Fibroblast of skin of abdomen (primary cell): ENCODE measurements around the gene PRAME. TPM values are rescaled to one million over a fixed set of nuclear protein-coding genes. Genes with fewer than 3 reads are reported as not detected.
A peak's percentile ranks its signal among the peaks of the same experiment; 100 is the strongest.
"Not testable (repeated sequence)": the region's sequence is repeated elsewhere in the genome, so short reads cannot be mapped to it uniquely, and the experiment has no call there.

Experiments used
- DNase-seq: peaks from one replicate; pipeline ENCODE4 v3.0.0-alpha.2; 2013
- polyA plus RNA-seq, 2 experiments: library from polyadenylated mRNA; unstranded; fragments of 120-200 nt; gene quantifications; one replicate each; pipeline ENCODE4 v1.2.1, GENCODE V29; 2013; ENCODE audit not compliant: insufficient read length in 2 of 2

Gene PRAME, protein sequence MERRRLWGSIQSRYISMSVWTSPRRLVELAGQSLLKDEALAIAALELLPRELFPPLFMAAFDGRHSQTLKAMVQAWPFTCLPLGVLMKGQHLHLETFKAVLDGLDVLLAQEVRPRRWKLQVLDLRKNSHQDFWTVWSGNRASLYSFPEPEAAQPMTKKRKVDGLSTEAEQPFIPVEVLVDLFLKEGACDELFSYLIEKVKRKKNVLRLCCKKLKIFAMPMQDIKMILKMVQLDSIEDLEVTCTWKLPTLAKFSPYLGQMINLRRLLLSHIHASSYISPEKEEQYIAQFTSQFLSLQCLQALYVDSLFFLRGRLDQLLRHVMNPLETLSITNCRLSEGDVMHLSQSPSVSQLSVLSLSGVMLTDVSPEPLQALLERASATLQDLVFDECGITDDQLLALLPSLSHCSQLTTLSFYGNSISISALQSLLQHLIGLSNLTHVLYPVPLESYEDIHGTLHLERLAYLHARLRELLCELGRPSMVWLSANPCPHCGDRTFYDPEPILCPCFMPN
- not detected for polyA plus RNA-seq (2013, experiment 1 of 2; ENCODE audit: insufficient read length)
- polyA plus RNA-seq (2013, experiment 2 of 2; ENCODE audit: insufficient read length), result not detected

DNA sequence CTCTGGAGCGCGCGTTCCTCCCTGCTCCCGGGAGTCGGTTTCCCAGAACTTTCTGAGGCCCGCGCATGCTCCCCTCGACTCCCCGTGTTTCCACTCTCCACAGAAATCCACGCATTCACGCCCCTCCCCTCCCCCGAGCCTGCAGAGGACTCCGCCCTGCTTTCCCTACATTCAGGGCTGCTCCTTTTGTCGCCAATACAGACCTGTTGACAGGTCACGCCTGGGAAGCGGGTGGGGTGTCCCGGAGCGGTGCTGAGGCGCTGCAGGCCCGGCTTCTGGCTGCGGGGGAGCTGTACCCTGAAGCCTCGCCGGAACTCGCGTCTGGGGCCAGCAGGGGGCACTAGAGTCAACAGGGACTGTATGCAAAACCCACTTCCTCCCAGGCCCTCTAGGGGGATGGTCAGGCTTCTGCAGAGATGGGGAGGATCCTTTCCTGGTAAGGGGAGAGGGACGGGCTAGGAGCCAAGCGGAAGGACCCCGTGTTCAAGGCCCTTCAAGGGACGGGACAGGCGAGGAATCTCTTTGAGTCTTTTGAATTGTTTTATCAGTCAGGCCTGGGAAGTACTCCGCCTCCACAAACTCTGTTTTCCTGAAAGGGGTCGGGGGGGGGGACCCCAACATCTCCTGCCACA, at the start of gene PRAME:
Gene PRAME (minus strand): TSS at position 294 of the 632 bp plus-strand sequence. CDS start 2,433 bp downstream, outside the sequence.
- no peak for DNase-seq

DNA sequence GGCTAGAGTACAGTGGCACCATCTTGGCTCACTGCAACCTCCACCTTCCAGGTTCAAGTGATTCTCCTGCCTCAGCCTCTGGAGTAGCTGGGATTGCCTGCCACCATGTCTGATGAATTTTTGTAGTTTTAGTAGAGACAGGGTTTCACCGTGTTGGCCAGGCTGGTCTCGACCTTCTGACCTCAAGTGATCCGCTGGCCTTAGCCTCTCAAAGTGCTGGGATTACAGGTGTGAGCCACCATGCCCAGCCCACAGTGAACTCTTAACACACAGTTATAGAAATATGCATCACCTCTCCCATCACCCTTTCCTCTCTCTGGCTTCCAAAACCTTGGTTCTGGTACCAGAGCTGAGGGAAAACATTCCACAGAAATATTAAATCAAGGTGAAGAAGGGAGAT, 49.0 kb upstream of the PRAME start:
- DNase-seq, result not testable (repeated sequence)

DNA sequence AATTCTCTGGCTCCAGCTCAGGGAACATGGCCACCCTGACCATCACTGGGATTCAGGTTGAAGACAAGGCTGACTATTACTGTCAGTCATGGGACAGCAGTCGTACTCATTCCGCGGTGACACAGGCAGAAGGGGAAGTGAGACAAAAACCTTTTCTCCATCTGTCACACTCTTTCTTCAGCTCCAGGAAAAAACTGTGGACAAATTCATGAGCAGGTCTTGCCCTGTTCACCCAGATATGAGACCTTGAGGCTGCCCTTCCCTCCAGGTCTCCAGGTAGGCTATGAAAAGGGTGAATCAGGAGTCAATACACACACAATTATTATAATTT, 46.0 kb upstream of the PRAME start:
- DNase-seq, result no peak

DNA sequence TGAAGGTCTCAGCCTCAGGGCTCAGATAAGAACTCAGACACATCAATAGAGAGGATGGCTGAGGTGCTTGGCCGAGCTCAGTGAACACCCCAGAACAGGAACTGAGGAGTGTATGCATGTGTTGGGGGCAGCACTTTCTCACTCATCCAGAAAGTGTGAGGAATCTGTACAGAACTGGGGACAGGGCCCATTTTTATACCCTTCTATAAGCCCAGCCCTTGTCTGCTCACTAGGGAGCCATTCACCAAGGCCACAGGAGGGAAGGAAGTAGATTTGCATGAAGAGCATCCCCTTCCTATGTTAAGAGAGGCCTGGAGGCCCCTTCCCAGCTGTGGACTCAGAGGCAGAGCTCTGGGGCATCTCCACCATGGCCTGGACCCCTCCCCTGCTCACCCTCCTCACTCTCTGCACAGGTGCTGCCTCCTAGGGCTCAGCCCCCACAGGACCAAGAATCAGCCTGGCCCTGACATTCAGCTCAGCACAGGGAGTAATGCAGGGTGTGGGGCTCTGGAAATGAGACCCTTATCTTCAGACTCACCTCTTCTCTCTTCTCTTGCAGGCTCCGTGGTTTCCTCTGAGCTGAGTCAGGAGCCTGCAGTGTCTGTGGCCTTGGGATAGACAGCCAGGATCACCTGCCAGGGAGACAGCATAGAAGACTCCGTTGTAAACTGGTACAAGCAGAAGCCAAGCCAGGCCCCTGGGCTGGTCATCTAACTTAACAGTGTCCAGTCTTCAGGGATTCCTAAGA, 45.4 kb upstream of the PRAME start:
- DNase-seq, result no peak

DNA sequence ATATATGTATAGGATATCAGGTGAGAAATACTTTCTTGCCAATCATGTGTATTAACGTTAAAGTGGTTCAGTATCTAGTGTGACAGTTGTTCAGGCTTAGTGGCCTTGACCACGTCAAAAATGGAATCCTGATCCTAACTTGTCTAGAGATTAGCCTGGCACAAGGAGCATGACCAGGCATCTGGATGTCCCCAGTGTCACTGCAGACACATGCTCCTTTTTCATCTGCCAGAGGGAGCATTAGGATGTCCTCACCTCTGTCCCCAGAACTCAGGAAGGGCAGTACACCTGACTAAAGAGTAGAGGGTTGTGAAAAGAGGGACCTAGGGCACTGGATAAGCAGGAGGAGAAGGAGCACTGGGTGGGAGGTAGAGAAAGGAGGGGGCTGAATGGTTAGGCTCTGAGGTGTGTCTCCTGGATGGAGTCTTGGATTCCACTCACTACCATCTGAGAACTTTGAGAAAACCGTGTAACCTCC, 44.4 kb upstream of the PRAME start:
- DNase-seq, result no peak

DNA sequence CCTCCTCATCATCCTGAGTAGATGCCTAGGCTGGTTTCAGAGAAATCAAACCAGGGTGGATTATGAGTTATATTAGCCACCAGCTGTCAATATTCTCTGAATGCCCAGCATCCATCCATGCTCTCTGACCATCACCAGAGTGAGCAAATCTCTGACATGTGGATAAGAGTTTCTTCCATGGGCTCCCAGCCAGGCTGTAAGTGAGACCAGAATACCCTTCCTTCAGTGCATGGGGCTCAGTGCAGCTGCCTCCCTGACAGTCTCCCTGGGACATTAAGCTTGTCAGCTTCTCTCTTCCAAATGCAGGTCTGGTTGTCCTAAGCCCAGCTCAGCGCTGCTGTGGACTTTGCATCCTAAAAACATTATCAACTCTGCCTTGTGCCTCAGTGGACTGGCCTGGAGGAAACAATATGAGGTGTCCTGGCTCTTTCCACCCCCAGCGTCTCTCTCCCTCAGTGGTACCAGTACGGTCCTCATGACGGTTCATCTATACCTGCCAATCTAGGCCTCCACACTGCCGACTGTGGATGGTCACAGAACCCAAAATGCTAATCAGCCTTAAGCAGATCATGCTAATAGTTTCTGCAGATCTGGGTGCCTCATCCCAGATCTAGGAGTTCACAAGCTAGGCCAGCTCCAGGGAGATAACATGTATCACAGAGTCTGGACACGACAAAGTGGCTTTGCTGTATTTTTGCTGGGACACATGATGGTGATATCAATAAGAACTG, 41.6 kb upstream of the PRAME start:
- DNase-seq, result no peak

DNA sequence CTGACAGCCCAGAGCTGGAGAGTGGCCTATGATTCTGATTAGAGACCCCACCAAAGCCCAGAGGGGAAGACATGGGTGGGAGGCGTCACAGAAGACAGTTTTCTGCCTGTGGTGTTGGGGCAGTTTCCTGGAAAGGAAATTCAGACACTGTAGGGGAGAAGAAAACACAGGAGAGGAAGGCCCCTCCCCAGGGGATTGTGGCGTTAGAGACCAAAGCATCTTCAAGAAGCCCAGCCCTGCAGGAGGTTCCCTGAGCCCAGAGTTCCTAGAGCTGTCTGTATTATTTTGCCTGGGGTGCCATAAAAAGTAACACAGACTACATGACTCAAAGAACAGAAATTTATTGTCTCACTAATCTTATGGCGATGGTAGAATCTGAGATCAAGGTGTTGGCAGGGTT, 40.2 kb upstream of the PRAME start:
- DNase-seq, result no peak

DNA sequence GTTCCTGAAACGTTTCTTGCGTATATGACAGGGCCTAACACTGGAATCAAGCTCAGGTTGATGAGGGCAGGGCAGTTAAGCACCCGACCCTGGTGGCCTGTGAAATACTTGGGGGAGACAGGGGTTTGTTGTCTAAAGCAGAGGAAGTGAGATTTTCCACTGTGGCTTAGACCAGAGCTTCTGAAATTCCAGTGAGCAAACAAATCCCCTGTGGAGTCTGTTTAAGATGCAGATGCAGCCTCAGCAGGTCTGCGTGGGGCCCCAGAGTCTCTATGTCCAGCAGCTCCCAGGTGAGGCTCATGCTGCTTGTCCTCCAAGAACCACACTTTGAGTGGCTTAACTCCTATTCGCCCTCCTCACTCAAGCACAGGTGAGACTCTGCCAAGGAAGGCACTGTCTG, 39.1 kb upstream of the PRAME start:
- DNase-seq, result no peak

DNA sequence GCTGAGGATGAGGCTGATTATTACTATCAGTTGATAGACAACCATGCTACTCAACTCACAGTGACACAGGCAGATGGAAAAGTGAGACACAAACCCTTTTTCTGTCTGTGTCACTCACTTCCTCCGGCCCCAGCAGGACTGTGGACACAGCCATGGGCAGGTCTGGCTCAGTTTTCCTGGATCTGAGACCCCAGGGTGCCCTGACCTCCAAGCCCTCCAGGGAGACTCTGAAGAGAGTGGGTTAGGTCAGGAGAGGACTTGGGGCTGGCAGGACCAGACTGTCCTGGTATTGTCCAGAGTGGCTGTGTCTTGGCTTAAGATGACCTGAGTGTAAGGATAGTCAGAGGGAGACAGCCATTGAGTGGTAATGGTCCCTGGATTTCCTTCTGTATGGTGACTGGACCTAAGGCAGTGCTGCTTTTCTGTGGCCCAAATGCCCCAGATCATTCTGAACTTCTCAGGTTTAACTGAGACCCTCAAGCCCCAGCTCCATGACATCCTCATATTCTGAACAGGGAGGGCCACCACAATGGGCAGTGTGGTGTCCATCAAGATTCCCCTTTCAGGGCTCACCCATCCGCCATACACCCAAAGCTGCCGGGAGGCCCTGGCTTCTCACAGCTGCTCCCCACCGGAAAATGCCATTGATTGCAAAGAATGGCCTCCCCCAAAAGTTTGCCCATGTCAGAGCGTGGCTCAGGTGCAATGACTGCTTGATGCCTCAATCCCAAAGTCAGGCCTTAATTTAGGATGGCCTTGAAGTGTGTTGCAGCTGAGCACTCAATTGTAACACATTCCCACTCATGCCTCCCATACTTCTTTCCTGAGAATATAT, 36.2 kb upstream of the PRAME start:
- no peak for DNase-seq

DNA sequence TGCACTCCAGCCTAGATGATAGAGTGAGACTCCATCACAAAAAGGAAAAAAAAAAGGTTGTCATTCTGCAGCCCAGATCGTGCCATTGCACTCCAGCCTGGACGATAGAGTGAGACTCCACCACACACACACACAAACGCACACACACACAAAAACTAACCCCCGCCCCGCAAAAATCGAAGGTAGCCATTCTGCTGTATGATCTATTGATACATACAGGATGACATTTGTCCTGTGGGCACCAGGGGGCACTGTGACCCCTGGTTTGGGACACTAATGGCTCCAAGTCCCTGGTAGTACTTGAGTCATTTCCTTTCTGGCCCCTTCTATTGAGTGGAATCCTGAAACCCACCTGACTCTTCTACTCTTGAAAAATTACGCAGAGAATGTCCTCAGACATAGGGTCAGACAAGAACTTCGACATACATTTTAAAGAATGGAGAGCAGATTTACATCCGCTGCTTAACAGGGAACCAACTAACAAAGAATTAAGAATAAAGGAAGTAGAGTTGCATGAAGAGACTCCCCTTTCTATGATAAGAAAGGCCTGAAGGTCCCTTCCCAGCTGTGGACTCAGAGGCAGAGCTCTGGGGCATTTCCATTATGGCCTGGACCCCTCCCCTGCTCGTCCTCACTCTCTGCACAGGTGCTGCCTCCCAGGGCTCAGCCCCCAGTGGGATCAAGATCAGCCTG, 35.0 kb upstream of the PRAME start:
- peak; percentile 31 for DNase-seq

DNA sequence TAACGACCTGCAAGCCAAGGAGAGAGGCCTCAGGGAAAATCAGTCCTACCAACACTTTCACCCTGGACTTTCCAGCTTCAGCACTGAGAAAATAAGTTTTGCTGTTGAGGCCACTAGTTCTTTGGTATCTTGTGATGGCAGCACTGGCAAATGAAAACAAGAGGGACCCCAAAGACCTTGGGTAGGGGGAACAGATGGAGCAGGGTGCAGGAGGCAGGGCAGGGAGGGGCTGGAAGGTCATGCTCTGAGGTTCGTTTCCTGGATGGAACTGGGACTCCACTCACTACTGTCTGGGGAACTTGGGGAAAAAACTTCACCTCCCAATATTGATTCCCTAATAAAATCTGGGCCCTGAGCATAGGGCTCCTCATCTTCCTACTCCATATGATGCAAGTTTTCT, 34.2 kb upstream of the PRAME start:
- no peak for DNase-seq

DNA sequence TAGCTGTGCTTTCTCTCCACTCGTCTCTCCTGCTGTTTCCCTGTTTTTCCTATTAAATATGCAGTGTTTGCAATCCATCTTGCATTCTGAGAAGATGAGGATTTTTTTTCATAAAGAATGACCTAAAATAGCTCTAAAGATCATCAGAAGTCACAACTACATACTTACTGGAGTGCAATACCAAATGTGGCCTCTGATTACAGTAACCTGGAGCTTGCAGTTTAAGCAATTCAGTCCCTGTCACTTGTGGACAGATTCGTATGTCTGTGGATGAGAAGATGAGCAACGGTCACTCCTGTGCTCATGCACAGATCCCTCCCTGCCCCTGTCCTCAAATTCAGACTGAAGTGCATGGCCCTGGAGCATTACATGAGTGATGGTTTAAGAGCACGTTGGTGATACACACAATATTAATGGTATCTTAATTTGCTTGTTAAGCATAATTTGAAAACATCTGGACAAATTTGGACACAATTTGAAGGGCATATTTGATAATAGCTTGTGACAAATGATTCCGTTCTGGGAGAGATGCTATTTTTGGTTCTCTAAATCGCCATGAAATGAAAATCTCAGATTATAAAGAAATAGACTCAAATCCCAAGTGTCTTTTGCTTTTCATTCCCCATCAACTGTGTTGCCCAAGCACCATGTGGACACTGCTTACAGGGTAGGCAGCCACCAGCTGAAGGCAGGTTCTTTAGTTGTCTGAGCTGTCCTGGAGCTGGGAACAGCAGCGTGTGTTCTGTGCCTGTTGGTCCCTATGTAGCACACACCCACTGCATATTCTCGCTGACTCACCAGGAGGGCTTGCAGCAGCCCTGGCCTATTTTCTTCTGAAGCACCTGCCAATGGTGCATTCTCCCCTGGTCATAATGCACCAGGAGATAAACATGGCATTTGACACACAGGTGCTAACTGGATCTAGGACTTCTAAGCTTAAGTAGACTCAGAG, 32.6 kb upstream of the PRAME start:
- no peak for DNase-seq

DNA sequence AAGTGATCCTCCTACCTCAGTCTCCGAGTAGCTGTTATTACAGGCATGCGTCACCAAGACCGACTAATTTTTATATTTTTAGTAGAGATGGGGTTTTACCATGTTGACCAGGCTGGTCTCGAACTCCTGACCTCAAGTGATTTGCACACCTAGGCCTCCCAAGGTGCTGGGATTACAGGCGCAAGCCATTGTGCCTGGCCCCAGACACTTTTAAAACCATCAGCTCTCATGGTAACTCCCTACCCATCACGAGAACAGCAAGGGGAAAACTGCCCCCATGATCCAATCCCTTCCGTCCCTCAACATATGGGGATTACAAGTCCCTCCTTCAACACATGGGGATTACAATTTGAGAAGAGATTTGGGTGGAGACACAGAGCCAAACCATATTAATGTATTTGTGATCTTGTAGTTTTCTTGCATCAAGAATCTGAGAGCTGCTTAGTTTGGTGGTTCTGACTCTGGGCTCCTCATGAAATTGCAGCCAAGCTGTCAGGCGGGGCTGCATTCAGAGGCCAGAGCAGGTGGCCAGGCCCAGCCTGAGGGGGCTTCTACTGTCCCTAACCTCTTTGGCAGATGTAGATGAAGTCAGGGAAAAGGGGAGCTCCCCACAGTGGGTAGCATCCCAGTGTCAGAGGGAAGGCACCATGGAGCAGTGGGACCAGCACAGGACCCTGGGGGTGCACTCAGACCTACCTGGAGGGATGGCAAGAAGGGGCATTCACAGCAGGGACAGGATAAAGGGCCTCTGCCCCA, 31.2 kb upstream of the PRAME start:
- DNase-seq, result no peak

DNA sequence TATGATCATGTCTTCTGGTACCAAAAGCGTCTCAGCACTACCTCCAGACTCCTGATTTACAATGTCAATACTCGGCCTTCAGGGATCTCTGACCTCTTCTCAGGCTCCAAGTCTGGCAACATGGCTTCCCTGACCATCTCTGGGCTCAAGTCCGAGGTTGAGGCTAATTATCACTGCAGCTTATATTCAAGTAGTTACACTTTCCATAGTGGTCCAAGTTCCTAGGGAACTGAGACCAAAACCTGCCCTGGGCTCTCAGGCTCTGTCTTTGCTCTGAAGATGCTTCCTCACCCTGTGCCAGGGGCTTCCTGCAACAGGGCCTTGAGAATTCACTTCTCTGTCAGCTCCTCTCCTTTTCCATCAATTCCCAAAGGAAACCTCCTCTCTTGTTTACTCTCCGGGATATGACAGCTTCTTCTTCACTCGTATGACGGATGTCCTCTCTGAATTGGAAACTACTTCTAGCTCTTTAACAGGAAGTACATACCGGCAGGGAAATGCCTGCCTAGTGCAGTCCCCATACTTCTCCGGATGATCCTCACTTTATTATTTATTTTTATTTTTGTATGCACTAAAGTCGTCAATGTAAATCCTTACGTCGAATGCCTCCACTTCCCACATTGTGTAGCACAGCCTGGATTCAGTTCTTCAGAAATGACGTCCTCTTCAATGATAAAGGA, 29.6 kb upstream of the PRAME start:
- no peak for DNase-seq

DNA sequence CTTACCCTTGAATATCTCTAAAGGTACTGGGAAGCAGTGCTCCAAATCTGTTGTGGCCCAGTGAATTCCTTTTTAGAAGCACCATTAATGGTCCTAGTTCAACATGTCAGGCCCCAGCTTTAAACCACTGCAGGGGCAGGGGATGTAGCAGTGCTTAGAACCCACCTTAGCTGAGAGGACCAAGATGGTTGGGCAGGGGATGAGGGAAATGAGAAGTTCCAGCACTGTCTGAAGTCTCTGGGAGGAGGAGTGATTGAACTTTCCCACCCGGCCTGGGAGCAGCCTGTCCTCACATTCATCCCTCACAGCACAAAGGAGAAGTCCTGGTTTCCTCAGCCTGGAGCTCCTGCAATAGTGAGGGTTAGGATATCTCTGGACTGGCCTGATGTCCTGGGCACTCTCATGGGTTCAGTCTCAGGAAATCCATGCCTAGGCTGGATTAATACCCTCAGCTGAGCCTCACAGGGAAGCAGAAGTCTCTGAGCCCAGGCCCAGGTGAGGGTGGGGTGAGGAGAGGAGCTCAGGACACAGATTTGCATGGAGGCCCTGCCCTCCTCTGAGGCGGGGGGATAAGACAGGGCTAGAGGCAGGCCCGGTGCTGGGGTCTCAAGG, 28.6 kb upstream of the PRAME start:
- no peak for DNase-seq

DNA sequence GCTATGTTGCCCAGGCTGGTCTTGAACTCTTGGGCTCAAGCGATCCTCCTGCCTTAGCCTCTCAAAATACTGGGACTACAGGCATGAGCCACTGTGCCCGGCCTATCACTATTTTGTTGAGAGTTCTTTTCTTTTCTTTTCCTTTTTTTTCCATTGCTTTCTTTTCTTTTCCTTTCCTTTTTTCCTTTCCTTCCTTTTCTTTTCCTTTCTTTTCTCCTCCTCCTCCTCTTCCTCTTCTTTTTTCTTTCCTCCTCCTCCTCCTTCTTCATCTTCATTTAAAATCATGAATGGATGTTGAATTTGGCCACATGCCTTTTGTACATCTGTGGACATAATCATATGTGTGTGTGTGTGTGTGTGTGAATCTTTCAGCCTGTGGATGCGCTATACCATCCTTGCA, 25.7 kb upstream of the PRAME start:
- DNase-seq, result no peak

DNA sequence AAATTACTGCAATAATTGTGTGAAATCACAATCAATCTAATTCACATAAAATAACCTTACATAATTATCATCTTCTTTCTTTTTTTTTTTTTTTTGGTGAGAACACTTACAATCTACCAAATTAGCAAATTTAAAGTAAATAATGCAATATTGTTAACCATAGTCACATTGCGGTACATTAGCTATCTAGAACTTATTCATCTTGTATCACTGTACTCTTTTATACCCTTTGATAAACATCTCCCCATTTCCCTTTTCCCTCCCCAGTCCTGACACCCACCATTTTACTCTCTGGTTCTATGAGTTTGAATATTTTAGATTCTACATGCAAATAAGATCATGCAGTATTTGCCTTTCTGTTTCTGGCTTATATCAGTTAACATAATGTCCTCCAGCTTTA, 24.0 kb upstream of the PRAME start:
- no peak for DNase-seq

DNA sequence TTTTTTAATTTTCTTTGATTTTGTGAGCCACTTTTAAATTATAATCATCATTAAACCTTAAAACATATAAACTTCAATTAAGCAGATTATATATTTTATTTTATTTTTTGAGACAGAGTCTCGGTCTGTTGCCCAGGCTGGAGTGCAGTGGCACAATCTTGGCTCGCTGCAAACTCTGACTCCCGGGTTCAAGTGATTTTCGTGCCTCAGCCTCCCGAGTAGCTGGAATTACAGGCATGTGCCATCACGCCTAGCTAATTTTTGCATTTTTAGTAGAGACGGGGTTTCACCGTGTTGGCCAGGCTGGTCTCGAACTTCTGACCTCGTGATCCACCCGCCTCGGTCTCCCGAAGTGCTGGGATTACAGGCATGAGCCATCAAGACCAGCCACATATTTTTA, 22.5 kb upstream of the PRAME start:
- not testable (repeated sequence) for DNase-seq
